GM18517 (cell line): ENCODE data around the gene RNF19B.
"Not testable (repeated sequence)": the region's sequence is repeated elsewhere in the genome, so short reads cannot be mapped to it uniquely, and the experiment has no call there.

Experiments
- ATAC-seq: cut with Tn5 transposase; IDR thresholded peaks from one replicate; pipeline ENCODE4 v1.9.1; 2021; ENCODE audit warnings: mild to moderate bottlenecking, moderate library complexity; ENCODE audit not compliant: unreplicated experiment

The RNF19B gene

DNA sequence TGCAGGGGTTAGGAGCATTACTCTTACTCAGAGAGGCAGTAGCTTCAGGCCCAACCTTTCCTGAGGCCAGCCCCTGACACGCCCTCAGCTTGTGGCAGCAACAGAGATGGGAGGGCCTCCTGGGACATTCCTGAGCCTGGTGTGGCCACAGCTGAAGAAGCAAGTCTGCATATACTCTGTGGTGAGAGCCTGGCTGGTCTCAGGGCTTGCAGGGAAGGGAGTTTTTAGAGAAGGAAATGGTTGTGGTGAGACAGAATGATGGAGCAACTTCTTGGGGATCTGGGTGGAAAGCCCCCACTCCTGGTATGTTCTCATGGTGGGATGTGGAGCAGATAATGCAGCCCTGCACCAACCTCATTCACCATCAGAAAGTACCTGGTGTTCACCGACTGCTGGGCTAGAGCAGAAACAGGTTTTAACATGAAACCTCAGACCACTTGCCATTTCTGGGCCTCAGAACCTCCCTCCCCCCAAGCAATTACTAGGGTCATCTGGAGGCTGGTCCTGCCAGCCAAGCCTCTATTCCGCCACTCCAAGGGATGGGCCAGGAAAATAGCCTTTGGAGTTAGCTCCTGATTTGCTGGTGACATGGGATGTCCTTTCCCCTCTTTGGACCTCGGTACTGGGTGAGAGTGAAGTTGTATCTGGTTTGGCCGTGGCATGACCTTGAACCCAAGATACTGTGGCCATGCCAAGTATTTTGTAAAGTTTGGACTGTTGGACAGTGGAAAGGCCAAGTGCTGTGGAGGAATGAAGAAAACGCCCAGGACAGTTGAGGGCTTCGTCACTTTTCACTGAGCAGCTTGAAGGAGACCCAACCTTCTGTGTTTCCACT, 28.1 kb upstream of the RNF19B start:
- ATAC-seq, result peak; percentile 83

DNA sequence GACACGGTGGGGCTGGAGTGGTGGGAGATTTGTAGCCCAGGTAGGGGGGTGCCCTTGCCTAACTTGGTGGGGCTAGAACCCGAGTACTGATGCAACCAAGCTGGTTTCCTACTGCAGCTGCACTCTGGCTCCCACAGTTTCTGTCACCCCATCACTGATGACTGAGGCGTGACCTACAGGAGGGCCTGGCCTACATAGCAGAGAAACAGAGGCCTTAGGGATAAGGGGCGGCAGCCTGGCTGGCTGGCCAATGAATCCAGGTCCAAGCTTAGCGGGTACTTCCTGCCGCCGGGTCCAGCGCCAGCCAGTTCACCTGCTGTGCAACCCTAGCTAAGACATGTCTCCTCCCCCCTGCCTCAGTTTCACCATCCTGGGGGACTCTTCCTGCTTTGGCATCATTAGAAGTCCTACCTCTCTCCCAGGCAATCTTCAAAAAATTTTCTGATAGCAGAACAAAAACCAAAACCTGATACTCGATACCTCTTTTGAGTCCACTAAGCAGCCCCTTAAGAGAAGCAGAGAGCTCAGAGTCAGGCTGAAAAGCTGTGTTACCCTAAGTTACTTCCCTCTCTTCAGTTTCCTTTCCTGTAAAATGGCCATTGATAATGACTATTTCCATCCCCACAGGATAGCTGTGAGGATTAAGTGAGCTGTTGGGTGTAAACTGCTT, 27.3 kb upstream of the RNF19B start:
- peak; percentile 14 for ATAC-seq

DNA sequence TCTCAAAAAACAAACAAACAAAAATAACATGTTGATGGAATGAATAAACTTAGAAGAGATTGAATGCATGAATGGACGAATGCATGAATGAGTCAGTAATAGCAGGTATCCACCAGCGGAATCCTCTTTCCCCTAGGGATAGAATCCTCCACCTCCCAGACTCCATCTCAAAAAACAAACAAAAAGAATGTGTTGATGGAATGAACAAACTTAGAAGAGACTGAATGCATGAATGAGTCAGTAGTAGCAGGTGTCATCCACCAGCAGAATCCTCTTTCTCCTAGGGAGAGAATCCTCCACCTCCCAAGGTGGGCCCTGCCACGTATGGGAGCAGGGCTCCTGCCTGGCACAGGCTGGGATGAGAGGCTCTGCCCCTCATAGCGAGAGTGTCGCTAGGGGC, 26.8 kb upstream of the RNF19B start:
- no peak for ATAC-seq

DNA sequence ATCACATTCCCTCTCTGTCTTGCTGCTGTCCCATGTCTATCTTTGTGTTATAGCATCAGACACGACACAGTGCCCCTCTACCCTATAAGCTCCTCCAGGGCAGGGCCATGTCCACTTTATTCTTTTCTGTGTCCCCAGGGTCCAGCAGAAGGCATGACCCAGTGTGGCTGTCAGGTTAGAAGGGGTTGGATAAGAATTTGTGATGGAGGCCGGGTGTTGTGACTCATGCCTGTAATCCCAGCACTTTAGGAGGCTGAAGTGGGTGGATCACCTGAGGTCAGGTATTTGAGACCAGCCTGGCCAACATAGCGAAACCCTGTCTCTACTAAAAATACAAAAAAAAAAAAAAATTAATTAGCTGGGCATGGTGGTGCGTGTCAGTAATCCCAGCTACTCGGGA, 26.3 kb upstream of the RNF19B start:
- ATAC-seq, result no peak

DNA sequence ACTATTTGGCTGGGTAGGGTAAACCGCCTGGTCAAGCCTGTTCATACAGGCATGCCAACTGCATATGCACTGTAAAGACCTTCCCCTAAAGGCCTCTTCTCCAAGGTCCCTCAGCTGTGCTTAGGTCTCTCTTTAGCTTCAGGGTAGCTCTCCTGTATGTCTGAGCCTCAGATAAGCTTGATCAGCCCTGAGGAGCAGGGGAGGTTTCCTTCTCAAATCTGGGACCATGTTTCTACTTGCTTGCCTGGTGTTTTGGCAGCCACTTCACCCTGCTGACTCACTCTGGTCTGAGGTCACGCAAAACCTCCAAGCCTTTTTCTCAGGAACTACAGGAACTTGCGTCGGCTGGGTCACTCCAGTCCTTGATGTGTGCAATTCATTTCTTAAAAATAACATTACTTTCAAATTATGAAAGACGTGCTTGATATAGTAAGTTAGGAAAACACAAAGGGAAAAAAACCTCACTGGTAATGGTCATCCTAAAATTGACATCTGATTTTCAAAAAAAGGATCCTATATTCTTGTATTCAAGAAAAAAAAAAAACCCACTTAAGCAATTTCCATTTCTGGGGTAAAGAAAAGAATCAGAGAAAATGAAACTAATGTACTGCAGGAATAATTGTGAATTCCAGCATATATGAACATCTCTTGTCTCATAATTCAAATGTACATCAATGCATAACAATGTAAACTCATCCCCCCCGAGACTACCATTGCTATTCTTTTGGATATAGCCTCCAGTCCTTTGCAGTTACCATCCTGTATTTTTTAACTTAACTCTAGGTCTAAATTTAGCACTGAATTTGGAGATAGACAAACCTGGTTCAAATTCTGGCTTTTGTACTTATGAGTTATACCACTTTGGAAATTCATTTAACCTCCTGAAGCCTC, 24.8 kb upstream of the RNF19B start:
- no peak for ATAC-seq

DNA sequence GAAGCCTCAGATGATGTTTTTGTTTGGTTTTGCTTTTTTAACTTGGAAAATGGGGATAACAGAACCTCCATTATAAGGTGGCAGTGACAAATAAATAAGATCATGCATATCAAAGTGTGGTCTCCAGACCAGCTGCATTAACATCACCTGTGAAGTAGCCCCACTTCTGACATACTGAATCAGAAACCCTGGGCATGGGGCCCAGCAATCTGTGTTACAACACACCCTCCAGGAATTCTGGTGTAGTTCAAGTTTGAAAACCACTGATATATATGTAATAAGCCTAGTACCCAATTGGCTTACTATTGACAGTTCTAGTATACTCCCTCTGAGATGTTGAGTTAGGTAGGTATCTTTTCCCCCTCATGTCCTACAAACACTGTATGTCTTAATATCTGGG, 24.1 kb upstream of the RNF19B start:
- no peak for ATAC-seq

DNA sequence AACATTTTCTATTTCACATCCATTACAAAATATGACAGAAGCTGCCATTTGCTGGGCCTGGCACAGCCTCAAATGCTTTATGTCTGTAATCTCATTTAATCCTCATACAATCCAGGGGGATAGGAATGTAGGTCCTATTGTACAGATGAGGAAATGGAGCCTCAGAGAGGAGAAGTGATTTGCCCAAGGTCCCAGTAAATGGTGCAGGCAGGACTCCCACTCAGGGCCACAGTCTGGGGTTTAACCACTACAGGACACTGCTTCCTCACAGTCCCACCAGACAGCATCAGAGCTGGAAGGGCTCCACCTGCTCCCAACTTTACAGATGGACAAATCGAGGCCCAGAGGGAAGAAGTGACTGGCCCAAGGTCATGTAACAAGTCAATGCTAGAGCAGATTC, 20.6 kb upstream of the RNF19B start:
- no peak for ATAC-seq

DNA sequence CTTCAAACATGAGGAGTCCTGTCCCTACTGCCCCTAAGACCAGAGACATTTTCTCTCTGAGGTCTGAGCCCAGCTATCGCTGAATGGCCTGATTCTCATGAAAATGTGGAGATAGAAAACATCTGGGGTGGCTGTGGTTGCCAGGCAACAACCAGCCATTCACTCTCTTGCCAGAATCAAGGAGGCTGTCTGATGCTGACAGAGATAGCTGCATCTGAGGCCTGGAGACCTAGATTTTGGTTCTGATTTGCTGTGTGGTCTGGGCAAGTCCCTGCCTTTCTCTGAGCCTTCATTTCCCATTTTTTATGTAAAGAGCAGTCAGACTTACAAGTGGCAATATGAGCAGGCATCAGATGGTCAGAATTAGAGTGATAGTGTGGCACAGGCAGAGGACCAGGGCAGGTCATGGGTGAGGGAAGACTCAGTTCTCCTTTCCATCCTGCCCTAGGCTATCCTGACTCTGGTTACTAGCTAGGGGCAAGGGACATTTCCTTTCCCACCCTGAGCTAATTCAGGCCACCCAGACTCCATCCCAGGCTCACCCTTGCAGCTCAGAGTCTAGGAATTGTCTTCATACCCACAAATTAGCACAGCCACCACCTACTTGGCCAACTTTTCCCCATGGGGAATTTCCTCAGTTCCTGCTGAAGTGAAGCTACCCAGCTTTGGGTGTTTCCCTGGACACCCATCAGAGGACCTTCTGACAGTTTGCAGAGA, 20.0 kb upstream of the RNF19B start:
- no peak for ATAC-seq

DNA sequence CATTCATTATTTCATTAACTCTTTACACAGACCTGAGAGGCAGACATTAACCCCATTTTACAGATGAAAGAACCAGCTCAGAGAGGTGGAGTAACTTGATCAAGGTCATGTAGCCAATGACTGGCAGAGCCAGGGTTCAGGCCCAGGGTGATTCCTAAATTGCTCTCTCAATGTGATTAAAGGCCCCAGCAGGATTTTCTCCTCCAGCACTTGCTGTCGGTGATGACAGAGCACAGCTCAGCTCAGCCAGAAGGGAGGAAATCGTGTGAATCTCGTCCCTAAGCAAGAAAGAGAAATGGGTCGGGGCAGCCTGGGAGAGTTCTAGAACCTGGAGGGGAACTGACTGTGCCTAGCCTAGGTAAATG, 19.5 kb upstream of the RNF19B start:
- no peak for ATAC-seq

DNA sequence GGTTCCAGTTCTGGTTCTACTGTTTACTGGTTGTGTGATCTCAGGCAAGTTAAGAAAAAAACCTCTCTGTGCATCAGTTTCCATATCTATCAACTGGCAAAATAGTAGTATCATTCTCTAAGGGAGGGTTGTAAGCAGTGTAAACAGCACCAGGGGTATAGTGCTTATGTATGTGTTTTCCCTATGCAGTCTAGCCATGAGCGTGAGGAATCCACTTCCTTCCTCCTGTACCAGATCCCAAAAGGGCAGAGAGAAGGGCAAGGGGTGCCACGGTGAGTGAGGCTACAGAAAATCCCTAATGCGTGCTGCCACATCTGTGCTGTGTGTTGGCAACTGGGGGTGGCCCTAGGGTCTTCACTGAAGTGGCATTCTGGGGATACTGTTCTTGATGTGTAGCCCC, 18.4 kb upstream of the RNF19B start:
- ATAC-seq, result no peak

DNA sequence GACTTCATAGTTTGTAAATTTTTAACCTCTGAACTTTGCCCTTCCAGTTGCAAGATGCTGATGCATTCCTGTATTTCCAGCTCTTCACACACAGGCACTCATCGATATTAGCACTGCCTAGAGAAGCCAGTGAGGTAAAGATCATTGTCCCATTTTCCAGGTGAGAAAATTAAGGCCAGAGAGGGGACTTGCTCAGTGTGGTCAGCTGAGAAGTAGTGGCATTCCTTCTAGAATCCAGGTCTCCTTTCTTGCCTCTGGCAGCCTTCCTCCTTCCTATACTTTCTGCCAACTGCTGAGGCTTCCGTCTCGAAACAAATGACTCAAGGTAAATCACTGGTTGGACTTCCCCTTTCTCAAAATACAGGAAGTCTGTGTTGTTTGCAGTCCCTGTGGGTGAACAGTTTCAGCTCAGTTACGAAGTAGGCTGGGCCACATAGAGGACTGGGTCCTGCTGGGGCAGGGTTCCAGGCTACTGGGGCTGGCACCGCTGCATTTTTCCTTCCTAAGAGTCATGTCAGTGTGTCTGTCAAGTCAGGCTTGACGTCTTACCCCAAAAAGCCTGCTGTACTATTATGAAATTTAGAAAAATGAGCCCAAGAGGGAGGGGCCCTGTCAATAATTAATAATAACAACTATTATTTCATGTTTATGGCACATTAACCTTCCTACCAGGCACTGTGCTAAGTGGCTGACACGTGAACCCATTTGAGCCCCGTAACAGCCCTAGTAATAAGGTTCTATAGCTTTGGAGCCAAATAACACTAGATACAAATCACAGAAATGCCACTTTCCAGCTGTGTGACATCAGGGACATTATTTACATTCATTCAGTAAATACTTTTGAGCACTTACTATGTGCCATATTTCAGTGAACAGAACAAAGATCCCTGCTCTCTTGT, 16.6 kb upstream of the RNF19B start:
- ATAC-seq, result peak; percentile 88

DNA sequence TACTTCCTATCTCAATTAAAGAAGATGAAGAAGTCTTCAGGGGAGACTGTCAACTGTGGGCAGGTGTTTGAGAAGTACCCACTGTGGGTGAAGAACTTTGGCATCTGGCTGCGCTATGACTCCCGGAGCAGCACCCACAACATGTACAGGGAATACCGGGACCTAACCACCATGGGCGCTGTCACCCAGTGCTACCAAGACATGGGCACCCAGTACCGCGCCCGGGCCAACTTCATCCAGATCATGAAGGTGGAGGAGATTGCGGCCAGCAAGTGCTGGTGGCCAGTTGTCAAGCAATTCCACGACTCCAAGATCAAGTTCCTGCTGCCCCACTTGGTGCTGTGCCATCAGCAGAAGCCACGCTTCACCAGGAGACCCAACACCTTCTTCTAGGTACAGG, 15.5 kb upstream of the RNF19B start:
- no peak for ATAC-seq

DNA sequence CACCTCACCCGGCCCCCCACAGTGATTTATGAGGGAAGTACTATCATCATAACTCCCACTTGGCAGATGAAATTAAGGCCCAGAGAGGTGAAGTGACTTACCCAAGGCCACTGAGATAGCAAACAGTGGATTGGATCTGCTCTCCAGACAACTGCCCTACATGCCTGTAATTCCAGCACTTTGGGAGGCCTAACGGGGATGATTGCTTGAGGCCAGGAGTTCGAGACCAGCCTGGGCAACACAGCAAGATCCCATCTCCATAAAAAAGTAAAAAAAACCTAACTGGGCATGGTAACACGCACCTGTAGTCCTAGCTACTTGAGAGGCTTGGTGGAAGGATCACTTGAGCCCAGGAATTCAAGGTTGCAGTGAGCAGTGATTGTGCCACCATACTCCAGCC, 14.2 kb upstream of the RNF19B start:
- no peak for ATAC-seq

DNA sequence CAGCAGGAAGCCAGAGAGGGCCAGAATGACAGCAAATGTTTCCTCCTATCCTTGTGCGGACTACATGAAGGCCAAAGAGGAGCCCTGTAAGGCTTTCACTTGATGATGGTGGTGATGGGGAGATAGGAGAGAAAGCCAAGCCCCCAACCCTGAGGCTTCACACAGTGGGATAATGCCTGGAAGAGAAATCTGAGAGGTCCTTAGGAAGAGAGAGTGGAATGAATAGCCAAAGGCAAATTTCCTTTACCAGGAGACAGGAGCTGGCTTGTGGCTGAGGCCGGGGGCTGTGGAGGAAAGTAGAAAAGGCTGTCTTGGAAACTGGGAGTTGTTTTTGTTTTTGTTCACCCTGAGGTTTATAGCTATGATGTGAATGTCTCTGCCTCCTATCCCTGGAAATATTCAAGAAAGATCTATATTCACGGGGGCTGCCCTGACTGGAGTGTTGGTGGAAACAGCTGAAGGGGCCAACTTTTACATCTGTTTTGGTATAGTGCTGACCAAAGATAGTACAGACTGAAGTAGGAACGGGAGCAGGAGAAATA, 13.0 kb upstream of the RNF19B start:
- no peak for ATAC-seq

DNA sequence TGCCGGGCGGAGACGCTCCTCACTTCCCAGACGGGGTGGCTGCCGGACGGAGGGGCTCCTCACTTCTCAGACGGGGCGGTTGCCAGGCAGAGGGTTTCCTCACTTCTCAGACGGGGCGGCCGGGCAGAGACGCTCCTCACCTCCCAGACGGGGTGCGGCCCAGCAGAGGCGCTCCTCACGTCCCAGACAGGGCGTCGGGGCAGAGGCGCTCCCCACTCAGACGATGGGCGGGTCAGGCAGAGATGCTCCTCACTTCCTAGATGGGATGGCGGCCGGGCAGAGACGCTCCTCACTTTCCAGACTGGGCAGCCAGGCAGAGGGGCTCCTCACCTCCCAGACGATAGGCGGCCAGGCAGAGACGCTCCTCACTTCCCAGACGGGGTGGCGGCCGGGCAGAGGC, 10.4 kb upstream of the RNF19B start:
- not testable (repeated sequence) for ATAC-seq

DNA sequence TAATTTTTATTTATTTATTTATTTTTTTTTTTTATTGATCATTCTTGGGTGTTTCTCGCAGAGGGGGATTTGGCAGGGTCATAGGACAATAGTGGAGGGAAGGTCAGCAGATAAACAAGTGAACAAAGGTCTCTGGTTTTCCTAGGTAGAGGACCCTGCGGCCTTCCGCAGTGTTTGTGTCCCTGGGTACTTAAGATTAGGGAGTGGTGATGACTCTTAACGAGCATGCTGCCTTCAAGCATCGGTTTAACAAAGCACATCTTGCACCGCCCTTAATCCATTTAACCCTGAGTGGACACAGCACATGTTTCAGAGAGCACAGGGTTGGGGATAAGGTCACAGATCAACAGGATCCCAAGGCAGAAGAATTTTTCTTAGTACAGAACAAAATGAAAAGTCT, 8.8 kb upstream of the RNF19B start:
- not testable (repeated sequence) for ATAC-seq

DNA sequence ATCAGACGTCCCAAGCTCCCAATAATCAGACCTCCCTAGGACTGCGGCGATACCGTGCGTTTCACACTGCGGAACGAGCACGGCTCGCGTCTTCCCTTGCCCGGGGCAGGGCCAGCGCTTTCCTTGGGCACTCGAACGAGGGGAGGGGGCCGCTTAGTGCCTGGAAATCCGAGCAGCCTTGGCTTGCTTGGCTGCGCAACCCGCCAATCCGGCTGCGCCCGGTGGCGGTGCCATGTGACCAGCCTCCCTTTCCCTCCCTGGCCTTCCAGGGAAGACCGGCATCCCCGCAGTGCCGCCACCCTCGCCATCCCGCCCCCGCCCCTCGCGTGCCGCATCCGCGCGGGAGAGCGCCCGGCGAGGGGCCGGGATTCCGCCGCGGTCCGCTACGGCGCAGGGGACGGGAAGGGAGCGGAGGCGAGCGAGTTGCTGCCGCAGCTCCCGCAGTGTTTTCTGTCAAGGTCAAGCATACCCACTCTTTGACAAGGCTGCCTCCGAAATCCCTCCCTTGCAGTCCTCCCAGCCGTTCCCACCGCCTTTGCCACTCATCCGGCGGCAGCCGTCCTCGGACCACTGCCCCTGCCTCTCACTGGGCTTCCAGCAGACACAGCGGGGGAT, 8.3 kb upstream of the RNF19B start:
- no peak for ATAC-seq

DNA sequence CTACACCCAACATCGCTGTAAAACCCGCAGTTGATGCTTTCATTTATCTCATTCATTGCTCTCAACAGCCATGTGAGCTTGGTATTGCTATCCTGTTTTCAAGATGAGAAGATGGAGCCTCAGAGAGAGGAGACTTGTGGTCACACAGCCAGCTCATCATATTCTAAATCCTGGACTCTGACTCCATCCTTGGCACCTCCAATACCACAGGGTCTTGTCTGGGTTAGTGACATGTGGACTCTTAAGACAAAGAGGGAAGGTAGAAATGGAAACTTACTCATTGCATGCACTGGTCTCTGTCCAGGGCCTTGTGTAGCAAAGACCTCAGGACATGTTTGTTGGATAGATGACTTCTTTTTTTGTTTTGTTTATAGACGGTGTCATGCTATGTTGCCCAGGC, 7.0 kb upstream of the RNF19B start:
- no peak for ATAC-seq

DNA sequence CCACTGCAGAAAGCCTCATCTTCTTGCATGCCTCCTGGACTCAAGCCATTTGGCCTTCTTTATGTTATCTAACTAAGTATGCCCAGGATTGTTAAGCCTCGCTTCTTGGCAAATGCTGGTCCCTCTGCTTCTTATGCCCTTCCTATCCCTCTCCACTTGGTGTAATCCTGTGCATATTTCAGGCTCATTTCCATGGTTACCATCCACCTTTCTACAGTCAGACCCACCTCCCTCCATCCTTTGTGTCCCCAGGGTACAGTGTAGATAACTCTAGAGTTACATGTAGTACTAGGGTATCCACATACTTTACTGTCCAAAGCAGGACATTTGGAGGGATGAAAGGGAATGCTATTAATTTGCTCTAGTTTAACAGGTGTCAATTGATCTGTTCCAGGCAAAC, 6.5 kb upstream of the RNF19B start:
- no peak for ATAC-seq
